ENCODE data around the gene GPRC5B.

- TF ChIP-seq, protein P1, sequence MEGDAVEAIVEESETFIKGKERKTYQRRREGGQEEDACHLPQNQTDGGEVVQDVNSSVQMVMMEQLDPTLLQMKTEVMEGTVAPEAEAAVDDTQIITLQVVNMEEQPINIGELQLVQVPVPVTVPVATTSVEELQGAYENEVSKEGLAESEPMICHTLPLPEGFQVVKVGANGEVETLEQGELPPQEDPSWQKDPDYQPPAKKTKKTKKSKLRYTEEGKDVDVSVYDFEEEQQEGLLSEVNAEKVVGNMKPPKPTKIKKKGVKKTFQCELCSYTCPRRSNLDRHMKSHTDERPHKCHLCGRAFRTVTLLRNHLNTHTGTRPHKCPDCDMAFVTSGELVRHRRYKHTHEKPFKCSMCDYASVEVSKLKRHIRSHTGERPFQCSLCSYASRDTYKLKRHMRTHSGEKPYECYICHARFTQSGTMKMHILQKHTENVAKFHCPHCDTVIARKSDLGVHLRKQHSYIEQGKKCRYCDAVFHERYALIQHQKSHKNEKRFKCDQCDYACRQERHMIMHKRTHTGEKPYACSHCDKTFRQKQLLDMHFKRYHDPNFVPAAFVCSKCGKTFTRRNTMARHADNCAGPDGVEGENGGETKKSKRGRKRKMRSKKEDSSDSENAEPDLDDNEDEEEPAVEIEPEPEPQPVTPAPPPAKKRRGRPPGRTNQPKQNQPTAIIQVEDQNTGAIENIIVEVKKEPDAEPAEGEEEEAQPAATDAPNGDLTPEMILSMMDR (IDR thresholded peaks at IDR 0.05), result no peak
- TF ChIP-seq POLR2AphosphoS5 (IDR thresholded peaks at IDR 0.05) (no peak), EP300 (IDR thresholded peaks at IDR 0.05; ENCODE audit: low read depth) (no peak)
These were observed 16.2 kb downstream of the GPRC5B start for GRCh38 chr16:19868421-19868820.

All from transverse colon (tissue), 4 donors.